GM12878 (cell line): ENCODE results near the gene DCUN1D3. TPM values are rescaled to one million over a fixed set of nuclear protein-coding genes. Genes with fewer than 3 reads are reported as not detected.

Experiments used
- ATAC-seq: fragments of 200-7000 bp; cut with Tn5 transposase; 3 replicates; pipeline ENCODE4 v1.9.1; 2020; ENCODE audit warnings: mild to moderate bottlenecking, moderate library complexity
- BruUV-seq: library from RNA; stranded (reverse); fragments of 400-500 nt; replicated peaks from 2 replicates; lab custom pipeline; 2021; lab: Mats Ljungman, UMichigan
- CTCF ChIA-PET: fragments of 300-600 bp; sonication (Branson Sonifier 250); formaldehyde crosslinking; extraction: SDS; loops from one replicate; lab custom pipeline; 2021; ENCODE audit warnings: inconsistent platforms; lab: Yijun Ruan, JAX
- POLR2A ChIA-PET: fragments of 350-600 bp; formaldehyde crosslinking; extraction: SDS; loops from one replicate; lab custom pipeline; 2021; ENCODE audit warnings: inconsistent platforms; lab: Charles Lee
- RAD21 ChIA-PET: fragments of 300-600 bp; sonication (Branson Sonifier 250); formaldehyde crosslinking; loops from one replicate; lab custom pipeline; 2023; ENCODE audit warnings: antibody characterized with exemption; ENCODE audit not compliant: unreplicated experiment; lab: Charles Lee
- SMC1A ChIA-PET: fragments of 300-600 bp; sonication (Branson Sonifier 250); formaldehyde crosslinking; loops from one replicate; lab custom pipeline; 2023; ENCODE audit not compliant: unreplicated experiment, uncharacterized antibody; lab: Charles Lee
- DNase-seq: peaks from one replicate; pipeline ENCODE4 v3.0.0-alpha.2; 2011; ENCODE audit warnings: low read depth, low spot score
- FAIRE-seq: peaks from 3 replicates; lab custom pipeline; 2011; peaks lifted over from hg19 to GRCh38; lab: Jason Lieb, UNC
- H2AFZ ChIP-seq: 2 replicates; pipeline ENCODE4 v1.6.0; 2011; ENCODE audit warnings: low read depth, low read length, control low read depth; ENCODE audit not compliant: control insufficient read depth
- H3K27ac ChIP-seq: 2 replicates; pipeline ENCODE4 v1.5.1; 2011; ENCODE audit warnings: control low read depth; ENCODE audit not compliant: control insufficient read depth, insufficient read depth
- H3K27me3 ChIP-seq, 2 experiments: replicated peaks in 1 of 2; 2 replicates each; pipeline versions ENCODE4 v1.6.0 to v1.6.1; 2011; ENCODE audit warnings: low read length in 1 of 2; ENCODE audit not compliant: control insufficient read depth in 2 of 2, insufficient read depth in 2 of 2
- H3K36me3 ChIP-seq, 2 experiments: 2 replicates each; pipeline ENCODE4 v1.5.1; 2011; ENCODE audit warnings: low read length in 1 of 2; ENCODE audit not compliant: control insufficient read depth in 2 of 2, insufficient read depth in 2 of 2
- H3K4me1 ChIP-seq: 2 replicates; pipeline ENCODE4 v1.6.1; 2011; ENCODE audit warnings: mild to moderate bottlenecking, low read length, moderate library complexity, mixed read lengths; ENCODE audit not compliant: control insufficient read depth, insufficient read depth
- H3K4me2 ChIP-seq: 2 replicates; pipeline ENCODE4 v1.6.0; 2011; ENCODE audit warnings: control low read depth; ENCODE audit not compliant: control insufficient read depth, insufficient read depth
- H3K4me3 ChIP-seq: fragments of 200-600 bp; sonication (generic); 2 replicates; pipeline ENCODE4 v1.5.1; 2016
- H3K79me2 ChIP-seq: 2 replicates; pipeline ENCODE4 v1.6.0; 2011; ENCODE audit warnings: low read length; ENCODE audit not compliant: control insufficient read depth, insufficient read depth
- H3K9ac ChIP-seq: 2 replicates; pipeline ENCODE4 v1.8.0; 2011; ENCODE audit warnings: low read length, control low read depth, mixed read lengths; ENCODE audit not compliant: control insufficient read depth, insufficient read depth
- H3K9me3 ChIP-seq: replicated peaks from 3 replicates; pipeline ENCODE4 v1.5.1; 2011; ENCODE audit warnings: mild to moderate bottlenecking, low read length; ENCODE audit not compliant: control insufficient read depth, insufficient read depth
- H4K20me1 ChIP-seq: 2 replicates; pipeline ENCODE4 v1.6.0; 2011; ENCODE audit not compliant: control insufficient read depth, insufficient read depth
- CBX5 ChIP-seq: sonication (generic); IDR thresholded peaks from 2 replicates; pipeline ENCODE4 v1.6.1; 2016; ENCODE audit warnings: low read depth, moderate library complexity, mild to moderate bottlenecking, inconsistent platforms
- CUX1 ChIP-seq: IDR thresholded peaks from 2 replicates; pipeline ENCODE4 v1.6.1; 2012; ENCODE audit warnings: improper control_type of control experiment, low read depth, low read length; ENCODE audit not compliant: insufficient replicate concordance
- PML ChIP-seq: IDR thresholded peaks from 2 replicates; pipeline ENCODE4 v1.6.1; 2012; ENCODE audit warnings: low read length, inconsistent platforms
- WGBS: methylation state at CpG from one replicate; pipeline ENCODE4 v1.1.6; 2016; ENCODE audit warnings: low lambda C conversion rate; ENCODE audit not compliant: insufficient replicate concordance, insufficient coverage; ENCODE audit errors: missing lambda C conversion rate; 5-methylcytosine and 5-hydroxymethylcytosine counted together
- in situ Hi-C: fragments of 300-500 bp; cut with MboI; formaldehyde crosslinking; loops from 9 replicates; pipeline ENCODE4 v1.14.3; 2018; ENCODE audit warnings: mixed read lengths
- intact Hi-C: fragments of 100-400 bp; cut with micrococcal nuclease; formaldehyde crosslinking; loops from one replicate; pipeline ENCODE4 v1.14.2; 2022; ENCODE audit not compliant: unreplicated experiment
- polyA plus RNA-seq, 11 experiments: library from polyadenylated mRNA; depleted of rRNA in 4 of 11; unstranded in 6 of 11; stranded (reverse) in 5 of 11; fragments of >200 nt; fragmentation: Nextera tagmentation in 4 of 11; fragmentation: Illumina TruSeq in 1 of 11; extraction: Ambion mirVana in 4 of 11; extraction: Trizol in 1 of 11; gene quantifications; 1 replicate in 1 of 11; 2 replicates in 10 of 11; pipeline versions ENCODE4 v1.2.1 to v1.2.3, GENCODE V29; 2011 to 2016; ENCODE audit warnings: inconsistent platforms in 2 of 11, missing spikeins in 2 of 11, low read depth in 1 of 11
- total RNA-seq, 4 experiments: library from RNA; depleted of rRNA in 3 of 4; stranded (reverse); fragments of >200 nt in 3 of 4; fragmentation: Illumina TruSeq in 1 of 4; extraction: Trizol in 1 of 4; gene quantifications; 2 replicates each; pipeline versions ENCODE4 v1.2.1 to v1.2.3, GENCODE V29; 2013 to 2021

DCUN1D3 gene
- total and polyA plus RNA-seq, 10 of the 15 experiments (the other 5 are each of a cell fraction or from before 2014, with no cell fraction given) = 0.47 to 4.5 (median 1.9) TPM

GRCh38 chr16:20844588-20844987 lies 55.6 kb downstream of the DCUN1D3 start:
- no peak for DNase-seq

More at GRCh38 chr16:20844588-20844987, 55.6 kb downstream of the DCUN1D3 start:
- Histone ChIP-seq H3K4me2 (no peak overlapping the region), H4K20me1 (no peaks in the 10 kb centered on the region), H3K9ac (no peak overlapping the region), H3K27ac (no peak overlapping the region), H3K4me3 (no peak overlapping the region), H3K4me1 (peaks cover 2% of the 10 kb centered on the region; the same call in 1 of the 2 replicates)
- FAIRE-seq = no peak
- ChIA-PET CTCF (interaction anchor here (1.0 to 1.1 kb wide), 3 partner anchors 38 to 456 kb away, joined by 3 to 4 read pairs (median 3); partner anchors contain the start of genes ERI2 and REXO5), POLR2A (interaction anchor here (1.7 kb wide), 1 partner anchor 14 kb away, joined by 3 read pairs; no protein-coding TSS in a partner anchor)
- BruUV-seq = no TSS peak
- TF ChIP-seq CUX1 (no peak), PML (no peak), CBX5 (no peak)
- TF ChIP-seq, all 136 proteins: peak for 0
- Histone ChIP-seq H3K9me3 (no peaks in the 10 kb centered on the region), H3K27me3 (no peaks in the 10 kb centered on the region), H2AFZ (no peak overlapping the region), H3K79me2 (no peaks in the 10 kb centered on the region), H3K36me3 (peaks cover 4 to 6% of the 10 kb centered on the region in 2 experiments; a peak in 3 of 4 replicates)
- SMC1A ChIA-PET = interaction anchor here (1.4 kb wide), 1 partner anchor 21 kb away, joined by 3 read pairs; no protein-coding TSS in a partner anchor
- no peak for ATAC-seq
- in situ Hi-C loops (no loop called here), intact Hi-C loops (no loop called here)
- WGBS = 98% methylated on average over 3 of the region's 3 CpGs
- RAD21 ChIA-PET = interaction anchor here (1.2 to 2.7 kb wide), 3 partner anchors 38 to 240 kb away, joined by 3 to 6 read pairs (median 4); partner anchors contain the start of genes ERI2 and REXO5
